Measurements from ENCODE around the gene SNX9. TPM values are rescaled to one million over a fixed set of nuclear protein-coding genes. Genes with fewer than 3 reads are reported as not detected.

SNX9 gene
- total and polyA plus RNA-seq, 2 of the 4 experiments (the other 2 are of a cell fraction): 35.3 to 41.2 TPM

DNA sequence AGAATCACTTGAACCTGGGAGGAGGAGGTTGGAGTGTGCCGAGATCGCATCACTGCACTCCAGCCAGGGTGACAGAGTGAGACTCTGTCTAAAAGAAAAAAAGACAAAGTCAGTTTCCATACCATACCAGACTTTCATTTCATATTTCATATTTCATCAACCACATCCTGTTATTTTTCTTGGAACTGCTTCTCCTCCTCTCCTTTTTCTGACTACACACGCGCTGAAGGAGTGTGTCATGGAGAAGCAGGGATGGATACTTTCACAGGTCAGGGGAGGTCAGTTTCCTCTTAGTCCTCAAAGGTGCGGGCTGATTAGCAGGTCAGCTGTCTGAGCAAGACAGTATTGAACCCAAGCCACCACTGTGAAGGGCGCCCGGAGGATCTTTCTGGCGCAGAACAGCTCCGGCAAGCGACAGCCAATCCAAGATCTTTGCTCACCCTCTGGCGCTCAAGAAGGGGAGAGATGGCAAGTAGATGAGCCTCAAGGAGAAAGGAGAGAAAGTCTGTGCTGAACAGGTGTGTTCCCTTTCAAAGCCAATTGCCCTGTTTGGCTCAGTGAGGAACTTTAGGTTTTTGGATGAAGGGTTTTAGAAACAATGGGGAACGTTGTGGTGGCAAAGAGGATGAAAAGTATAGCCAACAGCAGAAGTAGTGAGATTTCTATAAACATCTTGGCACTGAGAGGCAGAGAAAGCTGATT is 139.7 kb downstream of the SNX9 start:
- H2BK120ac ChIP-seq (ENCODE audit: low read depth, low read length): peak overlapping the region; percentile 53; the same call in 1 of the 2 replicates
- H3K14ac ChIP-seq (replicated peaks; ENCODE audit: low read depth, low read length): no peak overlapping the region; the same call in 1 of the 2 replicates
- TF ChIP-seq MAFK (IDR thresholded peaks at IDR 0.05; ENCODE audit: low read depth, low read length) (no peak), RCOR1 (IDR thresholded peaks at IDR 0.05; ENCODE audit: insufficient replicate concordance, low read length) (no peak)
- H3K18ac ChIP-seq (ENCODE audit: low read depth, low read length): no peak overlapping the region
- intact Hi-C loops (cut with micrococcal nuclease): no loop called here
- dilution Hi-C loops (cut with HindIII; ENCODE audit: low sequenced_read_pairs, unreplicated experiment): no loop called here
- peak overlapping the region; percentile 44; the same call in 1 of the 2 replicates for H2AK5ac ChIP-seq (ENCODE audit: low read depth, low read length)
- H3K23ac ChIP-seq (ENCODE audit: low read depth, low read length): peak overlapping the region; percentile 13; the same call in 1 of the 2 replicates
- peak overlapping the region; percentile 63; the same call in 1 of the 2 replicates for H3K4ac ChIP-seq (ENCODE audit: low read depth, low read length)
- no peak overlapping the region for H2BK20ac ChIP-seq (ENCODE audit: low read depth, low read length)
- 0 out of 2 replicates have a peak, but pooled peaks cover 3% of the 10 kb centered on the region for H3K9me1 ChIP-seq (ENCODE audit: insufficient read depth, low read length)
- H3K56ac ChIP-seq (ENCODE audit: extremely low read depth, insufficient read depth, low read length): no peak overlapping the region
- DNase-seq (peak; percentile 83), ATAC-seq (ENCODE audit: low read depth) (peak; percentile 60)
- H4K20me1 ChIP-seq (ENCODE audit: insufficient read depth, low read length): no peaks in the 10 kb centered on the region
- no peak overlapping the region for H4K5ac ChIP-seq (ENCODE audit: low read depth, low read length)
- no peak overlapping the region for H3K4me2 ChIP-seq (ENCODE audit: low read depth, low read length)
- H3K27ac ChIP-seq (ENCODE audit: insufficient read depth, low read length): no peak overlapping the region; the same call in 1 of the 2 replicates
- peaks cover 10% of the 10 kb centered on the region for H3K9me3 ChIP-seq (ENCODE audit: control insufficient read depth, insufficient read depth, low read length)
- H3K27me3 ChIP-seq (ENCODE audit: control insufficient read depth, insufficient read depth, low read length): no peaks in the 10 kb centered on the region
- H3K36me3 ChIP-seq (ENCODE audit: control insufficient read depth, insufficient read depth, low read length): no peaks in the 10 kb centered on the region
- 40% methylated on average over 1 of the region's 12 CpGs; no CpG with 5 or more reads in 1 of the 2 experiments for WGBS, 2 experiments (ENCODE audit: extremely low coverage in 2 of 2, insufficient read length in 1 of 2)
- H3K4me3 ChIP-seq (ENCODE audit: insufficient read depth, low read depth, low read length): no peak overlapping the region
- no peak overlapping the region for H2BK5ac ChIP-seq (ENCODE audit: low read depth, low read length, poor library complexity, severe bottlenecking)
- H3K4me1 ChIP-seq (ENCODE audit: control insufficient read depth, insufficient read depth, low read length): no peaks in the 10 kb centered on the region
- H2BK15ac ChIP-seq (ENCODE audit: low read depth, low read length): no peak overlapping the region
- no peaks in the 10 kb centered on the region for H3K79me1 ChIP-seq (ENCODE audit: low read depth in 1 of 2, low read length in 2 of 2)
- peak overlapping the region; percentile 39 for H2AK9ac ChIP-seq (replicated peaks; ENCODE audit: low read depth, low read length, poor library complexity)
- no TSS peak for BruUV-seq (replicated peaks)
- in situ Hi-C loops (cut with MboI; ENCODE audit: low sequenced_read_pairs): no loop called here
- ChIA-PET CTCF (no interaction called here), POLR2A (ENCODE audit: unreplicated experiment) (no interaction called here)
- 0 out of 4 replicates have a peak overlapping the region, but pooled peaks of 1 of the 2 experiments have one; percentile 2 for H4K8ac ChIP-seq (ENCODE audit: low read depth in 2 of 2, low read length in 2 of 2)
- peak overlapping the region; percentile 18 for H2AFZ ChIP-seq (replicated peaks; ENCODE audit: low read length, poor library complexity)
- H3K9ac ChIP-seq (ENCODE audit: low read depth, low read length): no peak overlapping the region
- H4K91ac ChIP-seq (ENCODE audit: insufficient read depth, low read depth, low read length): no peak overlapping the region

All from IMR-90 (cell line).